HepG2 (cell line): Measurements from ENCODE around the gene ATP5MK.
"Not testable (repeated sequence)": the region's sequence is repeated elsewhere in the genome, so short reads cannot be mapped to it uniquely, and the experiment has no call there.

Source experiments
- PBX3 ChIP-seq: sonication (generic); formaldehyde crosslinking; IDR thresholded peaks from 2 replicates; pipeline ENCODE4 v1.8.1; 2023; ENCODE audit warnings: missing genetic modification reagents, inconsistent platforms, borderline replicate concordance
- RAD51 ChIP-seq: fragments of 450-650 bp; IDR thresholded peaks from 2 replicates; pipeline ENCODE4 v1.6.1; 2016; ENCODE audit warnings: borderline replicate concordance
- RFX5 ChIP-seq: IDR thresholded peaks from 2 replicates; pipeline ENCODE4 v1.6.1; 2011; ENCODE audit warnings: low read depth, low read length, improper control_type of control experiment
- RORA ChIP-seq: sonication (generic); formaldehyde crosslinking; IDR thresholded peaks from 2 replicates; pipeline ENCODE4 v1.5.0; 2020; ENCODE audit warnings: mild to moderate bottlenecking, missing genetic modification reagents, moderate library complexity
- TAF15 ChIP-seq: fragments of 200-400 bp; formaldehyde crosslinking; IDR thresholded peaks from one replicate; pipeline ENCODE4 v1.6.1; 2018; ENCODE audit warnings: mild to moderate bottlenecking, low read depth, low read length; ENCODE audit not compliant: poor library complexity, severe bottlenecking
- ZBTB26 ChIP-seq: IDR thresholded peaks from 2 replicates; pipeline ENCODE4 v1.6.1; 2016; ENCODE audit warnings: missing compliant biosample characterization, missing genetic modification reagents, borderline replicate concordance
- ZNF160 ChIP-seq: sonication (generic); formaldehyde crosslinking; IDR thresholded peaks from 2 replicates; pipeline ENCODE4 v1.8.0; 2022; ENCODE audit warnings: mild to moderate bottlenecking, inconsistent platforms, missing genetic modification reagents
- ZNF292 ChIP-seq: sonication (generic); formaldehyde crosslinking; IDR thresholded peaks from 2 replicates; pipeline ENCODE4 v1.8.1; 2022; ENCODE audit warnings: mild to moderate bottlenecking, low read depth, missing genetic modification reagents, borderline replicate concordance
- ZNF792 ChIP-seq: IDR thresholded peaks from 2 replicates; pipeline ENCODE4 v1.6.1; 2016
- TF ChIP-seq, protein P1 (sequence below): IDR thresholded peaks from 2 replicates; pipeline ENCODE4 v1.6.1; 2012; ENCODE audit warnings: inconsistent platforms
- TF ChIP-seq, protein P2 (sequence below): sonication (generic); formaldehyde crosslinking; IDR thresholded peaks from 2 replicates; pipeline ENCODE4 v1.8.1; 2022; ENCODE audit warnings: low read depth, mild to moderate bottlenecking, missing genetic modification reagents
- TF ChIP-seq, protein P3 (sequence below): sonication (generic); formaldehyde crosslinking; IDR thresholded peaks from 2 replicates; pipeline ENCODE4 v1.4.0; 2020; ENCODE audit warnings: mild to moderate bottlenecking, missing genetic modification reagents

DNA sequence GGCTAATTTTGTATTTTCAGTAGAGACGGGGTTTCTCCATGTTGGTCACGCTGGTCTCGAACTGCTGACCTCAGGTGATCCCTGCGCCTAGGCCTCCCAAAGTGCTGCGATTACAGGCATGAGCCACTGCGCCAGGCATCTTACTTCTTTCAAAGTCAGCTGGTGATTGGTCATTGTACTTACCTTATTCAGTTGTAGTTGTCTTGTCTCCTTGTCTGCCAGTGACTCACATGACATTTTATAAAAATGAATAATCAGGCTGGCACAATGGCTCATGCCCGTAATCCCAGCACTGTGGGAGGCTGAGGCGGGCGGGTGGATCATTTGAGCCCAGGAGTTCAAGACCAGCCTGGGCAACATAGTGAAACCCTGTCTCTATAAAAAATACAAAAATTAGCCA lies 35.5 kb downstream of the ATP5MK start:
- not testable (repeated sequence) for TF ChIP-seq RFX5; PBX3 (CRISPR knock-in tag); ZNF792; ZBTB26 (CRISPR knock-in tag); ZNF292 (CRISPR knock-in tag); ZNF160 (CRISPR knock-in tag); TAF15; RORA; RAD51
- TF ChIP-seq, protein P1, sequence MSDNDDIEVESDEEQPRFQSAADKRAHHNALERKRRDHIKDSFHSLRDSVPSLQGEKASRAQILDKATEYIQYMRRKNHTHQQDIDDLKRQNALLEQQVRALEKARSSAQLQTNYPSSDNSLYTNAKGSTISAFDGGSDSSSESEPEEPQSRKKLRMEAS, result not testable (repeated sequence)
- TF ChIP-seq, protein P2, sequence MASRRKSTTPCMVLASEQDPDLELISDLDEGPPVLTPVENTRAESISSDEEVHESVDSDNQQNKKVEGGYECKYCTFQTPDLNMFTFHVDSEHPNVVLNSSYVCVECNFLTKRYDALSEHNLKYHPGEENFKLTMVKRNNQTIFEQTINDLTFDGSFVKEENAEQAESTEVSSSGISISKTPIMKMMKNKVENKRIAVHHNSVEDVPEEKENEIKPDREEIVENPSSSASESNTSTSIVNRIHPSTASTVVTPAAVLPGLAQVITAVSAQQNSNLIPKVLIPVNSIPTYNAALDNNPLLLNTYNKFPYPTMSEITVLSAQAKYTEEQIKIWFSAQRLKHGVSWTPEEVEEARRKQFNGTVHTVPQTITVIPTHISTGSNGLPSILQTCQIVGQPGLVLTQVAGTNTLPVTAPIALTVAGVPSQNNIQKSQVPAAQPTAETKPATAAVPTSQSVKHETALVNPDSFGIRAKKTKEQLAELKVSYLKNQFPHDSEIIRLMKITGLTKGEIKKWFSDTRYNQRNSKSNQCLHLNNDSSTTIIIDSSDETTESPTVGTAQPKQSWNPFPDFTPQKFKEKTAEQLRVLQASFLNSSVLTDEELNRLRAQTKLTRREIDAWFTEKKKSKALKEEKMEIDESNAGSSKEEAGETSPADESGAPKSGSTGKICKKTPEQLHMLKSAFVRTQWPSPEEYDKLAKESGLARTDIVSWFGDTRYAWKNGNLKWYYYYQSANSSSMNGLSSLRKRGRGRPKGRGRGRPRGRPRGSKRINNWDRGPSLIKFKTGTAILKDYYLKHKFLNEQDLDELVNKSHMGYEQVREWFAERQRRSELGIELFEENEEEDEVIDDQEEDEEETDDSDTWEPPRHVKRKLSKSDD (CRISPR knock-in tag), result not testable (repeated sequence)
- TF ChIP-seq, protein P3, sequence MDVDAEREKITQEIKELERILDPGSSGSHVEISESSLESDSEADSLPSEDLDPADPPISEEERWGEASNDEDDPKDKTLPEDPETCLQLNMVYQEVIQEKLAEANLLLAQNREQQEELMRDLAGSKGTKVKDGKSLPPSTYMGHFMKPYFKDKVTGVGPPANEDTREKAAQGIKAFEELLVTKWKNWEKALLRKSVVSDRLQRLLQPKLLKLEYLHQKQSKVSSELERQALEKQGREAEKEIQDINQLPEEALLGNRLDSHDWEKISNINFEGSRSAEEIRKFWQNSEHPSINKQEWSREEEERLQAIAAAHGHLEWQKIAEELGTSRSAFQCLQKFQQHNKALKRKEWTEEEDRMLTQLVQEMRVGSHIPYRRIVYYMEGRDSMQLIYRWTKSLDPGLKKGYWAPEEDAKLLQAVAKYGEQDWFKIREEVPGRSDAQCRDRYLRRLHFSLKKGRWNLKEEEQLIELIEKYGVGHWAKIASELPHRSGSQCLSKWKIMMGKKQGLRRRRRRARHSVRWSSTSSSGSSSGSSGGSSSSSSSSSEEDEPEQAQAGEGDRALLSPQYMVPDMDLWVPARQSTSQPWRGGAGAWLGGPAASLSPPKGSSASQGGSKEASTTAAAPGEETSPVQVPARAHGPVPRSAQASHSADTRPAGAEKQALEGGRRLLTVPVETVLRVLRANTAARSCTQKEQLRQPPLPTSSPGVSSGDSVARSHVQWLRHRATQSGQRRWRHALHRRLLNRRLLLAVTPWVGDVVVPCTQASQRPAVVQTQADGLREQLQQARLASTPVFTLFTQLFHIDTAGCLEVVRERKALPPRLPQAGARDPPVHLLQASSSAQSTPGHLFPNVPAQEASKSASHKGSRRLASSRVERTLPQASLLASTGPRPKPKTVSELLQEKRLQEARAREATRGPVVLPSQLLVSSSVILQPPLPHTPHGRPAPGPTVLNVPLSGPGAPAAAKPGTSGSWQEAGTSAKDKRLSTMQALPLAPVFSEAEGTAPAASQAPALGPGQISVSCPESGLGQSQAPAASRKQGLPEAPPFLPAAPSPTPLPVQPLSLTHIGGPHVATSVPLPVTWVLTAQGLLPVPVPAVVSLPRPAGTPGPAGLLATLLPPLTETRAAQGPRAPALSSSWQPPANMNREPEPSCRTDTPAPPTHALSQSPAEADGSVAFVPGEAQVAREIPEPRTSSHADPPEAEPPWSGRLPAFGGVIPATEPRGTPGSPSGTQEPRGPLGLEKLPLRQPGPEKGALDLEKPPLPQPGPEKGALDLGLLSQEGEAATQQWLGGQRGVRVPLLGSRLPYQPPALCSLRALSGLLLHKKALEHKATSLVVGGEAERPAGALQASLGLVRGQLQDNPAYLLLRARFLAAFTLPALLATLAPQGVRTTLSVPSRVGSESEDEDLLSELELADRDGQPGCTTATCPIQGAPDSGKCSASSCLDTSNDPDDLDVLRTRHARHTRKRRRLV (CRISPR knock-in tag), result not testable (repeated sequence)
